ENCODE measurements around the gene OVAAL.

GRCh38 chr1:180595966-180596365 is 37.2 kb downstream of the OVAAL start:
- TF ChIP-seq EZH2phosphoT487 (IDR thresholded peaks at IDR 0.05; ENCODE audit: borderline replicate concordance, low read length) (no peak), CTCF (IDR thresholded peaks at IDR 0.05; ENCODE audit: low read depth, low read length, poor library complexity, severe bottlenecking) (no peak)

Data from DOHH2 (cell line).